ENCODE results near the gene KCNT1. TPM values are rescaled to one million over a fixed set of nuclear protein-coding genes. Genes with fewer than 3 reads are reported as not detected.

KCNT1 gene
- total RNA-seq, result not detected in 2 replicates

DNA sequence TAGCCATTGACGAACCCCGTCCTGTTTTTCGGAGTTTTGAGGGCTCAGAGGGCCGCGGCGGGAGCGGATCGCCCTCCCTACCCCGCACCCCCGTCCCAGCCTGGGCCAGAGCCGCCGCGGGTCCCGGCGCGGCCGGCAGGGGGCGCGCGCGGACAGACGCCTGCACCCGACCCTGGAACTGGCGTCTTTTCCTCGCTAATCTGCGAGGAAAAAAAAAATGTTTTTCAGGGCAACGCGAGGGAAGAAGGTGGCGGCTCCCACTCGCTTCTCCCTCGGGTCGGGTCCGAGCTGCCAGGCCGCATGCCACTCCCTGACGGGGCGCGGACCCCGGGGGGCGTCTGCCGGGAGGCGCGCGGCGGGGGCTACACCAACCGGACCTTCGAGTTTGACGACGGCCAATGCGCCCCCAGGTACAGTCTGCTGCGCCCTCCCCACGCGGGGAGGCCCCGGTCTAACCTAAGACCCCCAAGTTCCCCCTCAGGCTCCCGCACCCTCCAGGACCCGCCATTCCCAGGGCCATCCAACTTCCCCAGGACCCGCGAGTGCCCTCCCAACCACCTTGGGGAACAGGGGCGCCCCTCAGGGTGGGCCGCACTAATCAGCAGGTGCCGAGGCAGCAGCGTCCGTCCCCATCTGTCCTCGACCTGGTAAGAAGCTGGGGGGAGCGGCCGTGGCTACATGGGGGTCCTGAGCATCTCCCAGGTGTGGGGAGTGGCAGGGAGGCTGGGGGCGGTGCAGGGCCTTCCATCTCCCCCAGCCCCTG is at the start of gene KCNT1:
KCNT1 (plus strand) TSS at position 227 of the 763 bp plus-strand sequence; CDS start at position 301, 74 bp downstream.

DNA sequence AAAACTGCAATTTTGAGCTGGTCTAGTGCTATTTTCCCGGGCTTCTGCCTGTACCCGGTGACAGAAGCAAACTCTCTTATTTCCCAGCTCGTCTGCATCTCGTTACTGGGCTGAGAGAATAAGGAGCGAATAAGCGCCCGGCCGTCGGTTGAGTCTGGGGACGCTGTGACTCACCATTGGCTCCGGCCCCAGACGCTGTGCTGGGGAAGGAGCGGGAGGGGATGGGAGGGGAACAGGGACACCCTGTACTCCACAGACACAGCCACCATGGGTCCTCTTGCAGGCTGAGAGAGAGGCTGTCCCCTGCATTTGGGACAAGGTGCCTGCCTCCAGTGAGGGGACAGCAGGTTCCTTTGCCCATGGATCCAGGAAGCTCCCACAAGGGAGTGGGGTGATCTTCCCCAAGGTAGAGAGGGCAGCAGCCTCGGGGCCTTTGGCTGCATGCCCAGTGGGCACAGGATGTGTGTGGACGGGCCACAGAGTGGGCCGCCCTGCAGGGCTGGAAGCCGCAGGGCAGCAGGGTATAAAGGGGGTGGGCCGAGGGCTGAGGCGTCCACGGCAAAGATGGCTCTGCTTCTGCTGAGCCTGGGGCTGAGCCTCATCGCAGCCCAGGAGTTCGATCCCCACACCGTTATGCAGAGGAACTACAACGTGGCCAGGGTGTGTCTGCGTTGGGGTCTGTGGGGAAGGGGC is 39.1 kb upstream of the KCNT1 start, which contains the start of gene LCN9:
LCN9 (plus strand) TSS at position 552 of the 693 bp plus-strand sequence; CDS start at position 565, 13 bp downstream.

DNA sequence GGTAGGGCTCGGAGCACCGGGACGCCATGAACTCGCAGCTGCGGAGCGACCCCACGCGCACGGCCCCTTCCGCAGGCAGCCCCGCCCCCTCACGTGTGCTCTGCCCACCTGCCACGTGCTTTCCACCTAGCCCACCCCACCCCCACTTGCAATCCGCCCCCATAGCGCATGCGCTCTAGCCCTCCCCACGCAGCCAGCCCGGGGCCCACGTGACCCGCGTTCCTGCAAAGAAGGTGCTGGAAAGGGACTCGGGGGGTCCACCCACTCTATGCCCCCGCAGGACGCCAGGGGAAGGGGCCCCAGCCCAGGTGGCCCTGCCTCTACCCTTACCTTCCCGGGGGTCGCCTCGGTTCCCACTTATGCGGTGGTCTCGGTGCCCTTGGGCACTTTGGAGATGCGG is 2.5 kb upstream of the KCNT1 start, which contains the start of gene SOHLH1:
SOHLH1 (minus strand) TSS at position 42 of the 400 bp plus-strand sequence; CDS start at position 28, 14 bp downstream.

Other genes starting within 250 kb of the KCNT1 start
- gene PPP1R26, start 222.4 kb upstream of the KCNT1 start, total RNA-seq, result 20.7 and 30.8 TPM in 2 replicates
- gene MRPS2, start 201.5 kb upstream of the KCNT1 start, total RNA-seq, result 56.1 and 72.4 TPM in 2 replicates
- gene LCN1, start 180.7 kb upstream of the KCNT1 start, total RNA-seq, result not detected in 2 replicates
- not detected in 2 replicates for gene OBP2A, start 156.1 kb upstream of the KCNT1 start, total RNA-seq
- gene PAEP, start 140.4 kb upstream of the KCNT1 start, total RNA-seq, result not detected in 2 replicates
- not detected in 2 replicates for gene GLT6D1, start 62.6 kb upstream of the KCNT1 start, total RNA-seq
- not detected in 2 replicates for gene LCN9, start 38.9 kb upstream of the KCNT1 start, total RNA-seq
- gene SOHLH1, start 2.7 kb upstream of the KCNT1 start, total RNA-seq, result not detected in 2 replicates
- gene CAMSAP1, start 205.4 kb downstream of the KCNT1 start, total RNA-seq, result 17.6 and 19.3 TPM in 2 replicates